LNCAP (cell line): Measurements from ENCODE around the gene VPS51.

Source experiments
- TF ChIP-seq, protein P1 (sequence below): fragments of 450-650 bp; IDR thresholded peaks from 2 replicates; pipeline ENCODE4 v1.5.1; 2017; ENCODE audit warnings: mild to moderate bottlenecking

Gene VPS51

DNA sequence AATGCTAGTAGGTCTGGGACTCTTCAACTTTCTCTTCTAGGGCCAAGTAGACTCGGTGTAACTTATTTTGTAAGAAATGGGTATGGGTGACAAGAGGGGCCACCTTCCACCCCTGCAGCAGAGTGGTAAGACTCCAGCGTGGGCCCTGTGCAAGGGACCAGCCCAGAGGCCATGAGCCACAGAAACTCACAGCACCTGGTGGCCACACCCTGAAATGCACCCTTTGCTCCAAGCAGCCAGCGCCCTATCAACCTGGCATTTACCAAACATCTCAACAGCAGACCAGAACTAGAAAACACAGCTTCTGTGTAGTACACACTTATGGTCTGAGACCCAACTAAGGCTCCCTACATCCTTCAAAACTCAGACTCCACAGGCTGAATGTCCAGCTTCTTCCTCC, 17.9 kb upstream of the VPS51 start:
- TF ChIP-seq, protein P1, sequence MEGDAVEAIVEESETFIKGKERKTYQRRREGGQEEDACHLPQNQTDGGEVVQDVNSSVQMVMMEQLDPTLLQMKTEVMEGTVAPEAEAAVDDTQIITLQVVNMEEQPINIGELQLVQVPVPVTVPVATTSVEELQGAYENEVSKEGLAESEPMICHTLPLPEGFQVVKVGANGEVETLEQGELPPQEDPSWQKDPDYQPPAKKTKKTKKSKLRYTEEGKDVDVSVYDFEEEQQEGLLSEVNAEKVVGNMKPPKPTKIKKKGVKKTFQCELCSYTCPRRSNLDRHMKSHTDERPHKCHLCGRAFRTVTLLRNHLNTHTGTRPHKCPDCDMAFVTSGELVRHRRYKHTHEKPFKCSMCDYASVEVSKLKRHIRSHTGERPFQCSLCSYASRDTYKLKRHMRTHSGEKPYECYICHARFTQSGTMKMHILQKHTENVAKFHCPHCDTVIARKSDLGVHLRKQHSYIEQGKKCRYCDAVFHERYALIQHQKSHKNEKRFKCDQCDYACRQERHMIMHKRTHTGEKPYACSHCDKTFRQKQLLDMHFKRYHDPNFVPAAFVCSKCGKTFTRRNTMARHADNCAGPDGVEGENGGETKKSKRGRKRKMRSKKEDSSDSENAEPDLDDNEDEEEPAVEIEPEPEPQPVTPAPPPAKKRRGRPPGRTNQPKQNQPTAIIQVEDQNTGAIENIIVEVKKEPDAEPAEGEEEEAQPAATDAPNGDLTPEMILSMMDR, result peak; percentile 61

DNA sequence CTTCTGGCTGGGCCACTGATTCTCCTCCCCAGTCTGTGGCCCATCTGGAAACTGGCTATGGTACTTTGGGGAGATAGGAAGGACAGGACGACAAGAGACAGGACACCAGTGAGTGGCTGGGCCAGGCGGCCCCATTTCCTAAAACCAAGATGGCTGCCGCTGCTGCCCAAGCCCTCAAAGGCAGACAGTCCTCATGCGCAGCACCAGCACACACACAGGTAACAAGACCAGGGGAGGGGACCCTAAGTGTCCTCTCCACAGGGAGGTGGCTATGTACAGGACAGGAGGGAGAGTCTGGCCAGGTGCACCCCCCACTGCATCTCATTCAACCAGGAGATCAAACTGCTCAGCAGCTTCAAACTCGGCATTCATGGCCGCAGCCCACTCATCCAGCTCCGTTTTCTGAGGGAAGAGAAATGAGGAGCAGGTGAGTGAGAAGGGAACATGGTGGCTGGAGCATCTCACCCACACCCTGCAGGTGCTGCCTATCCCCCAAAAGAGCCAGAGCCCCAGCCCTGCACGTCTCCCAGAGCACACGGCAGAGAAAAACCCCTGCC, 17.1 kb upstream of the VPS51 start:
- TF ChIP-seq, protein P1, result no peak

DNA sequence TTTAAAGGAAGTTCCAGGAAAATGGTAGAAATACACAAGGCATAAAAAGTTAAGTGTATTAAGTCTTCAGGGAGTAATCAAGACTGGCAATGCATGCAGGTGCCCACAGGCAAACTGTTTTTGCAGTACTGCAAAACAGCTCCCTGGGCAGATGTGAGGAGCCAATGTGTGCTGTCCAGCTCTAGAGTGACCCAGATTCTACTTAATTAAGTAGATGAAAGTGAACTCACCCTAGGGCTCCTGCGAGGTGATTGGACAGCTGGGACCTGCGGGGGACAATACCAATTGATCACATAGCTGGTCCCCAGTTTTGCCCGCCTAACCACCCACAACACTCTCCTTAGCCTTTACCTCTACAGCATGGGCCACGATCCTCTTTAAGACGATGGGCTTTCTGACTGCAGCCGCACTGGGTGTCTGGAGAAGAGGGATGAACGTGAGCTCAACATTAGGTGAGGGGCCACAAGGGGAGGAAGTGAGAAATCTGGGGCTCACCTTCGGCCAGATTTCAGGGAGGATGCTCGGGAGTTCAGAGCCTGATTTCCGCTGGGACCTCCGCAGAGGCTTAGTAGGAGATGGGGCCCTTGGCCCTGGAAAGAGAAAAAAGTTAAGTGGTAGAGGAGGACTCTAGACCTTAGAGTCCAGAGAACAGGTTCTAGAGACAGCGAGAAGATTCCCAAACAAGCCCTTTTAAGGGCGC, 12.7 kb upstream of the VPS51 start:
- TF ChIP-seq, protein P1, result no peak

DNA sequence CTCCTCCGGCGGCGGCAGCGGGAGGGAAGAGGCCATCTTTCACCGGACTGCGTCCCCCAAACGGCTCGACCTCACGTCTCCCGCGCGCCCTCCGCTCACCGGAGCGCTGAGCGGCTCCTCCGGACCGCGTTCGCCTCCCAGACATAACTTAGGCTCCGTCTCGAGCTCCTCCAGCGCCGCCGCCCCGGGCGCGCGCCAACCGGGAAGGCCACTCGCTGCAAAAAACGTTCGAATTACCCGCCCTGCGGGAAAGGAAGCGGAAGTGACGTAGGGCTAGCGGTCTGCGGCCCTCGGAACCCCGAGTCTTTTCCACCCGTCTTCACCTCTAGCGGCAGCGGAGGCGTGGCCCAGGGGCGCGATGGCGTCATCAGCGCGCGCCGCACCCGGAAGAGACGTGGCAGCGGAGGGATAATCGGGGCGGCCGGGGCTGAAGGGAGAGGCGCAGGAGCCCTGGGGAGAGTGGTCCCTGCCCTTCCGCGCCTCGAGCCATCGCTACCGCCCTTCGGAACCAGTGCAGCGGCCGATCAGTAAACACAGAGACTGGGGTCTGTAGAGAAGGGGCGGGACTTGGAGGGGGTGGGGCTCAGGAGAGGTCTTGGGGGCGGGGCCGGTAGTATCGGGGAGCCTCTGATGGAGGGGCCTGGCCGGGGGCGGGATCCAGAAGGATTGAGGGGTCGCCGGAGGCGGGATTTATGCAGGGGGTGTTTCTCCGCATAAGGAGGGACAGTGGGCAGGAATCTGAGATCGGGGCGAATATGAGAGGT, 12.0 kb upstream of the VPS51 start, which contains the start of the genes CDCA5 and ZFPL1:
Gene CDCA5, minus strand, starts transcription at position 207 of the 764 bp plus-strand sequence. Its CDS starts 62 bp downstream, at position 145.
Gene ZFPL1, plus strand, starts transcription at position 389 of the 764 bp plus-strand sequence. CDS start 477 bp downstream, outside the sequence.
- TF ChIP-seq, protein P1, result no peak

DNA sequence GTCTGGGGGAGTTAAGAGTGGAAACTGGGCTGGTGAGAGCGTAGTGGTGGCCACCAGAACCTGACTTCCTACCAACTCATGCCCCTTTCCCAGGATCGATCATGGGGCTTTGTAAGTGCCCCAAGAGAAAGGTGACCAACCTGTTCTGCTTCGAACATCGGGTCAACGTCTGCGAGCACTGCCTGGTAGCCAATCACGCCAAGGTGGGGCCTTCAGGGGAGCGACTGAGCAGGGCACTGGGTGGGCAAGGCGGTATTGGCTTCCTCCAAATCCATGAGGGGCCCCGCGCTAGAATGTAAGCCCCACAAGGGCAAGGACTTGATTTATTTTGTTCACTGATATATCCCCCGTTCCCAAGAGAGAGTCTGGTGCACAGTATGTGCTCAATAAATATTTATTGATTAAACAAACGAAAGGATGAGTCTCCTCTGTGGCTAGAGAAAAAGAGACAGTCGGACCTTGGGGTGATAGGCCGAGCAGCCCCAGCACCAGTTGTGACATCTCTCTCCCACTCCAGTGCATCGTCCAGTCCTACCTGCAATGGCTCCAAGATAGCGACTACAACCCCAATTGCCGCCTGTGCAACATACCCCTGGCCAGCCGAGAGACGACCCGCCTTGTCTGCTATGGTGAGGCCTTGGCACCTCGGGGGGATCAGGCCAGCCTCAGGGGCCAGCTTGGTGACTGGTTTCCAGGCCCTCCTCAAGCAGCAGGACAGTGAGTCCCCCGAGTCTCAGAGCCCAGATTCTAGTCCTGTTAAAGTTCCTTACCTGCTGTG, 11.2 kb upstream of the VPS51 start:
- TF ChIP-seq, protein P1, result no peak

DNA sequence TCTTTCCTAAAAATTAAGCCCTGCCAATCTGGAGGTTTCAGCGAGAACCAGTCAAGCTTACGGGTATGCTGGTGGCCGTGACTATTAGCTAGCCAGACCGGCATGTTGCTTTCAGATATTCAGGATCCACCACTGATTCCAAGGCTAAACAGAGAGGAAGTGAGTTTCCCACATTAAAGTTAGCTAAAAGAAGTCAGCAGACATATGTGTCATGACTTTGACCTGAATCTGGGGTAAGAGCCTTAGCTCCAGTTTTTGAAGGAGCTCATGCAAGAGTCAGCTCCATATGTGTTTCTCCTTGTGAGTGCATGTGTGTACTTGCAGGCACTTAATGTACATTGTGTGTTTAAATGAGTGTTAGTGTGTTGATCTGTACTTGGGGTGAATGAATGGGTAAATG, 10.6 kb upstream of the VPS51 start:
- TF ChIP-seq, protein P1, result no peak

DNA sequence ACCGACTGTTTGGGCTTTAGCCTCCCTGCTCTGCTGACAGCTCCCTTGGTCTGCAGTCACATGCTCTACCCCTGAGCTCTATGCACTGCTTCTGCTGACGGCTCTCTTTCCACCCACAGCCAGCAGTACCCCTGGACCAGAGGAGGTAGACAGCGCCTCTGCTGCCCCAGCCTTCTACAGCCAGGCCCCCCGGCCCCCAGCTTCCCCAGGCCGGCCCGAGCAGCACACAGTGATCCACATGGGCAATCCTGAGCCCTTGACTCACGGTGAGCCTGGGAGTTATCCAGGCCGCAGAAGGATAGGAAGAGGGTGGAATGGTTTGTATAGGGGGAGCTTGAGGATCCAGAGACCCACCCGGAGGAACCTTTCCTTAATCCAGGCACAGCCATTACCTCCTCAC, 9.2 kb upstream of the VPS51 start:
- TF ChIP-seq, protein P1, result no peak
